Measurements from ENCODE around the gene IPCEF1. TPM values are rescaled to one million over a fixed set of nuclear protein-coding genes. Genes with fewer than 3 reads are reported as not detected.
"Not testable (repeated sequence)": the region's sequence is repeated elsewhere in the genome, so short reads cannot be mapped to it uniquely, and the experiment has no call there.

The IPCEF1 gene
- total and polyA plus RNA-seq, 3 experiments from 2014 or later, result 17.7 to 57.8 (median 19.2) TPM

- Histone ChIP-seq H3K27me3 (ENCODE audit: insufficient read depth, low read length, poor library complexity, severe bottlenecking) (no peaks in the 10 kb centered on the region), H3K4me3 (ENCODE audit: low read length) (peak overlapping the region; percentile 87), H3K27ac (ENCODE audit: low read depth, low read length) (peak overlapping the region; percentile 72), H3K4me1 (ENCODE audit: insufficient read depth, low read length) (peaks cover 68% of the 10 kb centered on the region), H3K36me3 (ENCODE audit: insufficient read depth, low read length) (no peaks in the 10 kb centered on the region), H3K9me3 (ENCODE audit: low read length) (no peaks in the 10 kb centered on the region)
- Mint-ChIP-seq H3K27me3 (no peaks in the 10 kb centered on the region), H3K36me3 (peaks cover 16 to 53% (median 26%) of the 10 kb centered on the region in 3 donors), H3K9me3 (no peaks in the 10 kb centered on the region), H3K27ac (peak overlapping the region; percentile 93 to 98 (median 95)), H3K4me3 (peak overlapping the region; percentile 91 to 99 (median 95)), H3K4me1 (peaks cover 72 to 88% (median 79%) of the 10 kb centered on the region in 3 donors)
- DNase-seq, result peak in 1 of 5 donors; percentile 25
- ChIA-PET CTCF (interaction anchor here (1.7 to 2.7 kb wide), 2 partner anchors 13 to 31 kb away, joined by 4 to 14 read pairs; no protein-coding TSS in a partner anchor), POLR2A (interaction anchor here (0.7 kb wide), 1 partner anchor 39 kb away, joined by 5 read pairs; no protein-coding TSS in a partner anchor)
Observed at GRCh38 chr6:154245506-154245905, 111.1 kb downstream of the IPCEF1 start.

DNA sequence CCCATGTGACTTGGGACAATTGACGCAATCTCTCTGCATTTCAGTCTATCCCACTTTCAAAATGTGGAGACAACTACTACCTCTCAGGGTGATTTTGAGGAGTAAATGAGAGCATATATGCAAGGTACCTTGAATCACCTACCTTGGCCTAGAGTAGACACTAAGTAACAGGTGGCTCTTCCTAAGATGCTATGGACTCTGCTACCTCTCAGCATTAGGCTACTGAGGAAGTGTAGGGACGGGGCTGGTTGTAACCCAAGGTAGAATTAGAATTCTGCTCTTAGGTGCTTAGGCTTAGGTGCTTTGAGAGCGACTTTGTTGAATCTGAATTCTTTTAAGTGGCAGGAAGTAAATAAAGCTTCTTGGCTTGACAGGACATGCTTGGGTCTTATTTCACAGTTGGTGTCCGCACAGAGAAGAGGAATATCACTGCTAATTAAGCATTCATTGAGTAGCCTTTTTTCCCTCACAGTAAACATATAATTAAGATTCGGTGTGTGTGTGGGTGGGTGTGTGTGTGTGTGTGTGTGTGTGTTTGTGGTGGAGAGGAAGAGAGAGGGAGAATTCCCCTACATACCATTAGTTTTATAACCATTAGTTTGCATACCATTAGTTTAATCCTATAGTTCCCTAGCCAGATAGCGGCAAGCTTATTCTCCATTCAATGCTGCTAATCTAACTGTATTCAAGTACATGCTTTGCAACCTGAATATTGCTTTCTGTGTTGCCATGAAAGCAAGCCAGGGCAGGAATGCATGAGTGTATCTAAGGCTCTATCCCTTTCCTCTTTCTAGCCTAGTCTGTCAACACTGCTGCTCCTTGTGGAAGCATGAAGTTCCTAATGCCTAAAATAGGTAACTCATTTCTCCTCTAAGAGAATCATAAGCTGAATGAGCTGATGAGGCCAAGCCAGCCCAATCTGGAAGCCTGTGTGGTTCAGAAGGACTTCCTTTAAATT lies 112.5 kb downstream of the IPCEF1 start:
- H3K36me3 ChIP-seq (ENCODE audit: insufficient read depth, low read length), result no peaks in the 10 kb centered on the region
- DNase-seq, result no peak
- H3K9me3 ChIP-seq (ENCODE audit: low read length), result no peaks in the 10 kb centered on the region
- no peaks in the 10 kb centered on the region for H3K27me3 ChIP-seq (ENCODE audit: insufficient read depth, low read length, poor library complexity, severe bottlenecking)
- Mint-ChIP-seq H3K36me3 (peaks cover 17 to 58% (median 26%) of the 10 kb centered on the region in 3 donors), H3K27me3 (no peaks in the 10 kb centered on the region), H3K9me3 (no peaks in the 10 kb centered on the region), H3K4me3 (peak overlapping the region; percentile 91 to 99 (median 95)), H3K4me1 (peaks cover 72 to 88% (median 79%) of the 10 kb centered on the region in 3 donors), H3K27ac (peak overlapping the region; percentile 93 to 98 (median 95))
- peak overlapping the region; percentile 87 for H3K4me3 ChIP-seq (ENCODE audit: low read length)
- H3K27ac ChIP-seq (ENCODE audit: low read depth, low read length), result peak overlapping the region; percentile 35
- H3K4me1 ChIP-seq (ENCODE audit: insufficient read depth, low read length), result peaks cover 70% of the 10 kb centered on the region
- POLR2A ChIA-PET, result interaction anchor here (0.7 to 1.7 kb wide), 3 partner anchors 9 to 17 kb away, joined by 3 to 8 read pairs (median 4); no protein-coding TSS in a partner anchor
- CTCF ChIA-PET, result interaction anchor here (1.7 to 5.2 kb wide), 3 partner anchors 11 to 32 kb away, joined by 4 to 18 read pairs (median 14); no protein-coding TSS in a partner anchor

- Histone ChIP-seq H3K9me3 (ENCODE audit: low read length) (no peaks in the 10 kb centered on the region), H3K4me3 (ENCODE audit: low read length) (peak overlapping the region; percentile 87), H3K27me3 (ENCODE audit: insufficient read depth, low read length, poor library complexity, severe bottlenecking) (no peaks in the 10 kb centered on the region), H3K27ac (ENCODE audit: low read depth, low read length) (no peak overlapping the region), H3K36me3 (ENCODE audit: insufficient read depth, low read length) (no peaks in the 10 kb centered on the region), H3K4me1 (ENCODE audit: insufficient read depth, low read length) (peaks cover 64% of the 10 kb centered on the region)
- Mint-ChIP-seq H3K4me3 (peak overlapping the region; percentile 91 to 99 (median 95)), H3K4me1 (peaks cover 67 to 87% (median 76%) of the 10 kb centered on the region in 3 donors), H3K36me3 (peaks cover 17 to 59% (median 26%) of the 10 kb centered on the region in 3 donors), H3K27ac (peak overlapping the region; percentile 40 to 98 (median 94)), H3K9me3 (no peaks in the 10 kb centered on the region), H3K27me3 (no peaks in the 10 kb centered on the region)
- CTCF ChIA-PET, result interaction anchor here (0.6 to 5.2 kb wide), 2 partner anchors 11 to 31 kb away, joined by 3 to 18 read pairs; no protein-coding TSS in a partner anchor
- DNase-seq, result no peak
- POLR2A ChIA-PET, result interaction anchor here (1.1 kb wide), 1 partner anchor 10 kb away, joined by 3 read pairs; no protein-coding TSS in a partner anchor
Observed at GRCh38 chr6:154242617-154243357, 113.8 kb downstream of the IPCEF1 start.

- Histone ChIP-seq H3K9me3 (ENCODE audit: low read length) (no peaks in the 10 kb centered on the region), H3K4me3 (ENCODE audit: low read length) (no peak overlapping the region), H3K4me1 (ENCODE audit: insufficient read depth, low read length) (peaks cover 71% of the 10 kb centered on the region), H3K36me3 (ENCODE audit: insufficient read depth, low read length) (no peaks in the 10 kb centered on the region), H3K27me3 (ENCODE audit: insufficient read depth, low read length, poor library complexity, severe bottlenecking) (no peaks in the 10 kb centered on the region), H3K27ac (ENCODE audit: low read depth, low read length) (no peak overlapping the region)
- Mint-ChIP-seq H3K4me3 (peak overlapping the region; percentile 42 to 83 (median 61)), H3K36me3 (peaks cover 19 to 55% (median 25%) of the 10 kb centered on the region in 3 donors), H3K9me3 (no peaks in the 10 kb centered on the region), H3K27ac (peak overlapping the region; percentile 47 to 98 (median 74)), H3K27me3 (no peaks in the 10 kb centered on the region), H3K4me1 (peaks cover 70 to 91% (median 82%) of the 10 kb centered on the region in 3 donors)
- no peak for DNase-seq
- ChIA-PET CTCF (interaction anchor here (0.6 to 5.2 kb wide), 5 partner anchors 8 to 87 kb away, joined by 3 to 18 read pairs (median 5); no protein-coding TSS in a partner anchor), POLR2A (interaction anchor here (1.1 kb wide), 1 partner anchor 9 kb away, joined by 3 read pairs; no protein-coding TSS in a partner anchor)
Observed at GRCh38 chr6:154241581-154241980, 115.0 kb downstream of the IPCEF1 start.

DNA sequence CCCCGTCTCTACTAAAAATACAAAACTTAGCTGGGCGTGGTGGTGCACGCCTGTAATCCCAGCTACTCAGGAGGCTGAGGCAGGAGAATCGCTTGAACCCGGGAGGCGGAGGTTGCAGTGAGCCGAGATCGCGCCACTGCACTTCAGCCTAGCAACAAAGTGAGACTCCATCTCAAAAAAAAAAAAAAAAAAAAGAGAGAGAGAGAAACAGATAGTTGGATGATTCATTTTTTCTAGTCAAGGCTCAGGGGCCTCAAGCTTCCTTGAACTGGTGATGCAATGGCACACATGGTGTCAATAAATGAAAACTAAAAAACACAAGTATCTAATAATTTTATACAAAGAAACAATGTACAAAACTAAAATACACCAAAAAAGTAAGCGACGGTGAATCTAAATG lies 115.5 kb downstream of the IPCEF1 start:
- H3K4me1 ChIP-seq (ENCODE audit: insufficient read depth, low read length), result peaks cover 74% of the 10 kb centered on the region
- CTCF ChIA-PET, result interaction anchor here (0.6 to 5.2 kb wide), 5 partner anchors 8 to 86 kb away, joined by 3 to 18 read pairs (median 5); no protein-coding TSS in a partner anchor
- Mint-ChIP-seq H3K36me3 (peaks cover 19 to 52% (median 20%) of the 10 kb centered on the region in 3 donors), H3K27ac (peak overlapping the region; percentile 47 to 92 (median 79)), H3K4me1 (peaks cover 74 to 95% (median 87%) of the 10 kb centered on the region in 3 donors), H3K4me3 (peak overlapping the region; percentile 35 to 80 (median 72))
- not testable (repeated sequence) for H3K36me3 ChIP-seq (ENCODE audit: insufficient read depth, low read length); H3K9me3 Mint-ChIP-seq; H3K9me3 ChIP-seq (ENCODE audit: low read length); DNase-seq; H3K27me3 ChIP-seq (ENCODE audit: insufficient read depth, low read length, poor library complexity, severe bottlenecking); H3K27me3 Mint-ChIP-seq; H3K27ac ChIP-seq (ENCODE audit: low read depth, low read length); H3K4me3 ChIP-seq (ENCODE audit: low read length)
- POLR2A ChIA-PET, result interaction anchor here (0.7 kb wide), 1 partner anchor 29 kb away, joined by 9 read pairs; no protein-coding TSS in a partner anchor

GRCh38 chr6:154239392-154239791 lies 117.2 kb downstream of the IPCEF1 start:
- ChIA-PET CTCF (interaction anchor here (1.3 to 5.2 kb wide), 3 partner anchors 8 to 38 kb away, joined by 3 to 18 read pairs (median 16); no protein-coding TSS in a partner anchor), POLR2A (interaction anchor here (0.7 kb wide), 1 partner anchor 16 kb away, joined by 4 read pairs; no protein-coding TSS in a partner anchor)
- Mint-ChIP-seq H3K27me3 (no peaks in the 10 kb centered on the region), H3K4me3 (peak overlapping the region; percentile 47 to 80 (median 72)), H3K36me3 (peaks cover 19 to 45% (median 19%) of the 10 kb centered on the region in 3 donors), H3K27ac (peak overlapping the region in 7 of 8 donors; percentile 10 to 92 (median 68)), H3K9me3 (no peaks in the 10 kb centered on the region), H3K4me1 (peaks cover 78 to 95% (median 91%) of the 10 kb centered on the region in 3 donors)
- Histone ChIP-seq H3K27me3 (ENCODE audit: insufficient read depth, low read length, poor library complexity, severe bottlenecking) (no peaks in the 10 kb centered on the region), H3K4me1 (ENCODE audit: insufficient read depth, low read length) (peaks cover 84% of the 10 kb centered on the region), H3K4me3 (ENCODE audit: low read length) (no peak overlapping the region), H3K27ac (ENCODE audit: low read depth, low read length) (no peak overlapping the region), H3K36me3 (ENCODE audit: insufficient read depth, low read length) (no peaks in the 10 kb centered on the region), H3K9me3 (ENCODE audit: low read length) (no peaks in the 10 kb centered on the region)
- peak in 1 of 5 donors; percentile 15 for DNase-seq

- Histone ChIP-seq H3K4me1 (ENCODE audit: insufficient read depth, low read length) (peaks cover 84% of the 10 kb centered on the region), H3K27me3 (ENCODE audit: insufficient read depth, low read length, poor library complexity, severe bottlenecking) (no peaks in the 10 kb centered on the region), H3K36me3 (ENCODE audit: insufficient read depth, low read length) (no peaks in the 10 kb centered on the region), H3K27ac (ENCODE audit: low read depth, low read length) (no peak overlapping the region), H3K4me3 (ENCODE audit: low read length) (no peak overlapping the region), H3K9me3 (ENCODE audit: low read length) (no peaks in the 10 kb centered on the region)
- peak overlapping the region in 6 of 8 donors; percentile 47 to 92 (median 67) for H3K27ac Mint-ChIP-seq
- H3K36me3 Mint-ChIP-seq, result peaks cover 17 to 45% (median 19%) of the 10 kb centered on the region in 3 donors
- H3K9me3 Mint-ChIP-seq, result no peaks in the 10 kb centered on the region
- CTCF ChIA-PET, result interaction anchor here (1.3 to 5.2 kb wide), 3 partner anchors 7 to 38 kb away, joined by 3 to 18 read pairs (median 16); no protein-coding TSS in a partner anchor
- POLR2A ChIA-PET, result interaction anchor here (0.7 kb wide), 1 partner anchor 15 kb away, joined by 4 read pairs; no protein-coding TSS in a partner anchor
- no peaks in the 10 kb centered on the region for H3K27me3 Mint-ChIP-seq
- peak overlapping the region in 5 of 7 donors; percentile 61 to 80 (median 74) for H3K4me3 Mint-ChIP-seq
- no peak for DNase-seq
- H3K4me1 Mint-ChIP-seq, result peaks cover 78 to 95% (median 91%) of the 10 kb centered on the region in 3 donors
Observed at GRCh38 chr6:154238831-154239230, 117.8 kb downstream of the IPCEF1 start.
